Measurements from ENCODE around the gene KCNJ12. TPM values are rescaled to one million over a fixed set of nuclear protein-coding genes. Genes with fewer than 3 reads are reported as not detected.

Gene KCNJ12
- total RNA-seq, 1 donor from 2014 or later = 6.1 TPM

DNA sequence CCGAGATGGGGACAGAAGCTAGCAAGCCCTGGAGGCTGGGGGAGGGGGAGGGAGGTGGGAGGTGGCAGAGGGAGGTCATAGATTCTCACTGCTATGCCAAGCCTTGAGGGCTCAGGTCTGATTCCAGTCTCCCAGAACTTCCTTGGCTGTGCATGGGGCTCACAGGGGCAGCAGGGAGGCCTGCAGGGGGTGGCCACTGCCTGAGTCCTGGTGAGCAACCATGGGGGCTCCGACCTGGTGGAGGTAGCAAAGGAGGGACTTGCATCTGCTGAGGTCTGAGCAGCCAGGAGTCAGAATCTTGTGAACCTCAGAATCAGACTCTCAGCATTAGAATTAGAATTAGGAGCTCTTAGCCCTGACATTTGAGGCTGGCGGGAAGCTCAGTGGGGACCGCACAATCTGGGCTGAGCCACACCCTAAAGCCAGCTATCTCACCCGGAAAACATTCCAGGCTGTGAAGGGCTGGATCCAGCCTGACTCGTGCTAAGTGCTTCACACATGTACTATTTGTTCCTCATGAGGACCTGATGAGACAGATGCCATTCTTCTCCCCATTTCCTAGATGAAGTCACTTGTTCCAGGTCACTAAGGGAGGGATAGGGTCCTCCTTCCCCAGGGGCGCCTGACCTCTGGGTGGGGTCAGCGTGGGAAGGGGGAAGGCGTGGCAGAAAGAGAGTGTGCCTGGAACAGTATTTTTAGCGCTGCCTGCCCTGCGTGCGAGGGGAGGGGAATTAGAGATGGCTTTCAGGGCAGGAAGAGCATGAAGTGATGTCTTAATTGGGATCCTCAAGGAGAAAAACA, 17.3 kb upstream of the KCNJ12 start:
- Mint-ChIP-seq H3K36me3 (ENCODE audit: low read depth) (no peaks in the 10 kb centered on the region), H3K27me3 (ENCODE audit: low read depth) (peaks cover 2% of the 10 kb centered on the region), H3K27ac (ENCODE audit: unreplicated experiment) (peak overlapping the region; percentile 77), H3K9me3 (no peaks in the 10 kb centered on the region), H3K4me3 (peak overlapping the region; percentile 73), H3K4me1 (peaks cover 27% of the 10 kb centered on the region)
- no peak for DNase-seq (ENCODE audit: low read depth, low spot score)
- TF ChIP-seq, protein P1, sequence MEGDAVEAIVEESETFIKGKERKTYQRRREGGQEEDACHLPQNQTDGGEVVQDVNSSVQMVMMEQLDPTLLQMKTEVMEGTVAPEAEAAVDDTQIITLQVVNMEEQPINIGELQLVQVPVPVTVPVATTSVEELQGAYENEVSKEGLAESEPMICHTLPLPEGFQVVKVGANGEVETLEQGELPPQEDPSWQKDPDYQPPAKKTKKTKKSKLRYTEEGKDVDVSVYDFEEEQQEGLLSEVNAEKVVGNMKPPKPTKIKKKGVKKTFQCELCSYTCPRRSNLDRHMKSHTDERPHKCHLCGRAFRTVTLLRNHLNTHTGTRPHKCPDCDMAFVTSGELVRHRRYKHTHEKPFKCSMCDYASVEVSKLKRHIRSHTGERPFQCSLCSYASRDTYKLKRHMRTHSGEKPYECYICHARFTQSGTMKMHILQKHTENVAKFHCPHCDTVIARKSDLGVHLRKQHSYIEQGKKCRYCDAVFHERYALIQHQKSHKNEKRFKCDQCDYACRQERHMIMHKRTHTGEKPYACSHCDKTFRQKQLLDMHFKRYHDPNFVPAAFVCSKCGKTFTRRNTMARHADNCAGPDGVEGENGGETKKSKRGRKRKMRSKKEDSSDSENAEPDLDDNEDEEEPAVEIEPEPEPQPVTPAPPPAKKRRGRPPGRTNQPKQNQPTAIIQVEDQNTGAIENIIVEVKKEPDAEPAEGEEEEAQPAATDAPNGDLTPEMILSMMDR (conservative IDR thresholded peaks at IDR 0.05) = no peak

DNA sequence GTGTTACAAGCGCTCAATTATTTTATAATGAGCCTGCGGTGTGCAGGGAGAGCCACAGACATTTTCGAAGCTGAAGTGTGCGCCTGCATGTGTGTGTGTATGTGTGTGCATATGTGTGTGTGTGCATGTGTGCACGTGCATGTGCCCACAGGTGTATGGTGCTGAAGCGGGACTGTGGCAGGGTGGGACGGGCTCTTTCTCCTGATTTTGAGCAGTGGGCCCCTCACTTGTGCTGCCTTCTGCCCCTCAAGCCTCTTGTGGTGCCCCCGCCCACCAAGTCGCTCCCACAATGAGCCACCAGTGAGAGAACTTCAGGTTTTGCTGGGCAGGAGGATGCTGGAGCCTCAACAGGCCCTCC, 16.7 kb upstream of the KCNJ12 start:
- Mint-ChIP-seq H3K27me3 (ENCODE audit: low read depth) (peaks cover 2% of the 10 kb centered on the region), H3K9me3 (no peaks in the 10 kb centered on the region), H3K27ac (ENCODE audit: unreplicated experiment) (no peak overlapping the region), H3K4me1 (peaks cover 23% of the 10 kb centered on the region), H3K36me3 (ENCODE audit: low read depth) (no peaks in the 10 kb centered on the region), H3K4me3 (no peak overlapping the region)
- TF ChIP-seq, protein P1 (conservative IDR thresholded peaks at IDR 0.05) = no peak
- DNase-seq (ENCODE audit: low read depth, low spot score) = no peak

DNA sequence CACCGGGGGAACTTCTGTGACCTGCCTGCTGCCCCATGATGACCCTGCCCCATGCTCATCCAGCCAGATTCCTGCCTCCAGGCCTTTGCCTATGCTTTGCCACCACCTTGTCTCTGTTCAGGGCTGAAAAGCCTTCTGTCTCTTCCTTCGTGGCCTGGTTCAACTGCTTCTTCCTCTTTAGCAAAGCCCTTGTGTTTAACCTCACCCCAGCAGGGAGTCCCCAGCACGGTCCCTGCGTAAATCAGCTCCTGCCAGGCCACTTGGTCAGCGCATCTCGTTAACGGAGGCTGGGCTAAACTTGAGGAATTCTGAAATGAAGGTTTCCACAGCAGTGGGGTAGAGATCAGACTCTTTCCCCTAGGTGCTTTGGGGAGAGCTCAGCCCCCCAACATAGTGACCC, 16.1 kb upstream of the KCNJ12 start:
- peak overlapping the region; percentile 27 for H3K4me3 Mint-ChIP-seq
- TF ChIP-seq, protein P1 (conservative IDR thresholded peaks at IDR 0.05) = no peak
- no peak overlapping the region for H3K27ac Mint-ChIP-seq (ENCODE audit: unreplicated experiment)
- H3K36me3 Mint-ChIP-seq (ENCODE audit: low read depth) = no peaks in the 10 kb centered on the region
- no peaks in the 10 kb centered on the region for H3K9me3 Mint-ChIP-seq
- H3K27me3 Mint-ChIP-seq (ENCODE audit: low read depth) = peaks cover 2% of the 10 kb centered on the region
- no peak for DNase-seq (ENCODE audit: low read depth, low spot score)
- peaks cover 19% of the 10 kb centered on the region for H3K4me1 Mint-ChIP-seq

DNA sequence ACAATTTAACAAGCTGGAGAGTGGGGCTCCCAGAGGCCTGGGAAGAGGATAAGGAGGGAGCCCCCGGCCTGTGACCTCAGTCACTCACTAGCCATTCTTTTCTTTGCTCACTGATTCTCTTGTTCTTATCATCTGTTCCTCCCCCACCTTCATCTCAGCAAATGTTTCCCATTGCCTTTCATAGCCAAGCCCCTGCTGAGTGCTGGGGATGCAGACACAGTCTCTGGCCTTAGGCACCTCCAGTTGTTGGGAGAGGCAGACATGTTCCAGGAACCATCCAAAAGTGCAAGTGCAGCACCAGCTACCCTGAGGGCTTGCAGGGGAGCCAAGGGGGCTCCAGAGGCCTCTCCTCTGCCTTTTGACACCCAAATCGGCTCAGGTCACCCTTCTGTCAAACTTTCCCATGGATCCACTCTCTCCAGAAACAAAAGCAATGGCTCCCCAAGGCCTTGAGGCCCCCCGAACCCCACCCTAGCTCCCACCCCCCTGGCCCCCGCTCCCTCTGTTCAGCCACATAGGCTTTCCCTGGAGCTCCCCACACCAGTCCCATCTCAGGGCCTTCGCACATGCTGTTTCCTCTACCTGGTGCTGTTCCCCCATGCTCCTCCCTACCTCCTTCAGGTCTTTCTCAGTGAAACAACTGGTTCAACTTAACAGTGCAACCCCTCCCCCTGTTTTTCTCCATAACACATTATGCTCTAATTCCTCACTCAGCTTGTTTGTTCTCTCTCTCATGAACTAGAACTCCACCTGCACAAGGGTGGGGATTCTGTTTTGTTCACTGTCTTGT, 14.9 kb upstream of the KCNJ12 start:
- Mint-ChIP-seq H3K4me3 (no peak overlapping the region), H3K27ac (ENCODE audit: unreplicated experiment) (no peak overlapping the region), H3K4me1 (peaks cover 14% of the 10 kb centered on the region), H3K36me3 (ENCODE audit: low read depth) (no peaks in the 10 kb centered on the region), H3K9me3 (no peaks in the 10 kb centered on the region), H3K27me3 (ENCODE audit: low read depth) (peaks cover 2% of the 10 kb centered on the region)
- TF ChIP-seq, protein P1 (conservative IDR thresholded peaks at IDR 0.05) = no peak
- no peak for DNase-seq (ENCODE audit: low read depth, low spot score)

DNA sequence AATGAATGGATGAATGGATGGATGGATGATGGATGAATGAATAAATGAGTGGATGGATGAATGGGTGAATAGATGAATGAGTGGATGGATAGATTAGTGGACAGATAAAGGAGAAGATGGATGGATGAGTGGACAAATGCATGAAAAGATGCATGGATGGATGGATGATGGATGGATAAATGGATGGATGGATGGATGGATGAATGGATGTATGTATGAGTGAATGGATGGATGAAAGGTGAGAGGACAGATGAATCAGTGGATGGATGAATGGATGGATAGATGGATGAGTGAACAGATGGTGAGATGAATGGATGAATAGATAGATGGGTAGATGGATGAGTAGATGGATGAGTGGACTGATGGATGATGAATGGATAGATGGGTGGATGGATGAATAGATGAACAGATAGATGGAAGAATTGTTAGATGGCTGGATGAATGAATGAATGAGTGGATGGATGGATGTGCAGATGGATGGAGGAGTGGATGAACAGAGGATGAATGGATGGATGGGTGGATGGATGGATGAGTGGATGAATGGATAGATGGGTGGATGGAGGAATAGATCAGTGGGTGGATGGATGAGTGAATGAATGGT, 13.7 kb upstream of the KCNJ12 start:
- H3K4me1 Mint-ChIP-seq = peaks cover 3% of the 10 kb centered on the region
- TF ChIP-seq, protein P1 (conservative IDR thresholded peaks at IDR 0.05) = no peak
- peaks cover 2% of the 10 kb centered on the region for H3K27me3 Mint-ChIP-seq (ENCODE audit: low read depth)
- no peaks in the 10 kb centered on the region for H3K36me3 Mint-ChIP-seq (ENCODE audit: low read depth)
- no peak overlapping the region for H3K27ac Mint-ChIP-seq (ENCODE audit: unreplicated experiment)
- H3K4me3 Mint-ChIP-seq = no peak overlapping the region
- DNase-seq (ENCODE audit: low read depth, low spot score) = no peak
- H3K9me3 Mint-ChIP-seq = no peaks in the 10 kb centered on the region
